GM18867 (cell line): ENCODE measurements around the gene NDUFAF5.

Source experiments
- ATAC-seq: cut with Tn5 transposase; IDR thresholded peaks from one replicate; pipeline ENCODE4 v1.9.1; 2021; ENCODE audit warnings: mild to moderate bottlenecking, moderate library complexity; ENCODE audit not compliant: unreplicated experiment

The NDUFAF5 gene

GRCh38 chr20:13865791-13866351, 81.0 kb downstream of the NDUFAF5 start:
- no peak for ATAC-seq

GRCh38 chr20:13868331-13868730, 83.5 kb downstream of the NDUFAF5 start:
- no peak for ATAC-seq

- ATAC-seq, result no peak
Measured at GRCh38 chr20:13870170-13870748, 85.4 kb downstream of the NDUFAF5 start.
